WI38 (cell line): Measurements from ENCODE around the gene PPP3CA.

Source experiments
- H3K4me3 ChIP-seq: 2 replicates; pipeline ENCODE4 v1.5.1; 2011; ENCODE audit warnings: low read depth, mild to moderate bottlenecking, control low read depth, low read length
- CTCF ChIP-seq: IDR thresholded peaks from 2 replicates; pipeline ENCODE4 v1.5.1; 2012; ENCODE audit warnings: low read depth, mild to moderate bottlenecking, control low read depth, low read length

PPP3CA gene

GRCh38 chr4:101068115-101068514 is 279.2 kb downstream of the PPP3CA start:
- no peak for TF ChIP-seq CTCF
- no peak overlapping the region for H3K4me3 ChIP-seq

GRCh38 chr4:101067383-101067782 is 279.9 kb downstream of the PPP3CA start:
- no peak overlapping the region for H3K4me3 ChIP-seq
- no peak for TF ChIP-seq CTCF

GRCh38 chr4:101066626-101067170 is 280.6 kb downstream of the PPP3CA start:
- no peak overlapping the region for H3K4me3 ChIP-seq
- no peak for TF ChIP-seq CTCF

GRCh38 chr4:101065935-101066485 is 281.3 kb downstream of the PPP3CA start:
- no peak overlapping the region for H3K4me3 ChIP-seq
- TF ChIP-seq CTCF = no peak

GRCh38 chr4:101065346-101065745 is 282.0 kb downstream of the PPP3CA start:
- TF ChIP-seq CTCF = no peak
- H3K4me3 ChIP-seq = no peak overlapping the region

GRCh38 chr4:101064541-101065180 is 282.7 kb downstream of the PPP3CA start:
- H3K4me3 ChIP-seq = no peak overlapping the region
- no peak for TF ChIP-seq CTCF

- TF ChIP-seq CTCF = no peak
- no peak overlapping the region for H3K4me3 ChIP-seq
These were observed 291.9 kb downstream of the PPP3CA start for GRCh38 chr4:101055392-101055791.
